ENCODE data around the gene PXYLP1. TPM values are rescaled to one million over a fixed set of nuclear protein-coding genes. Genes with fewer than 3 reads are reported as not detected.

The PXYLP1 gene
- polyA plus RNA-seq, 1 donor from 2014 or later: 109 TPM

Other genes starting within 250 kb of the PXYLP1 start
- 6.1 and 7.7 TPM in 2 replicates for gene SPSB4, start 180.5 kb upstream of the PXYLP1 start, polyA plus RNA-seq
- 14.8 and 18.7 TPM in 2 replicates for gene ZBTB38, start 136.7 kb downstream of the PXYLP1 start, polyA plus RNA-seq

Measured in neural cell (in vitro differentiated cells).